GM19452 (cell line): ENCODE data around the gene NBPF20.
A peak's percentile ranks its signal among the peaks of the same experiment; 100 is the strongest.
"Not testable (repeated sequence)": the region's sequence is repeated elsewhere in the genome, so short reads cannot be mapped to it uniquely, and the experiment has no call there.

Source experiments
- ATAC-seq: cut with Tn5 transposase; IDR thresholded peaks from one replicate; pipeline ENCODE4 v1.9.1; 2021; ENCODE audit not compliant: unreplicated experiment

The NBPF20 gene, protein sequence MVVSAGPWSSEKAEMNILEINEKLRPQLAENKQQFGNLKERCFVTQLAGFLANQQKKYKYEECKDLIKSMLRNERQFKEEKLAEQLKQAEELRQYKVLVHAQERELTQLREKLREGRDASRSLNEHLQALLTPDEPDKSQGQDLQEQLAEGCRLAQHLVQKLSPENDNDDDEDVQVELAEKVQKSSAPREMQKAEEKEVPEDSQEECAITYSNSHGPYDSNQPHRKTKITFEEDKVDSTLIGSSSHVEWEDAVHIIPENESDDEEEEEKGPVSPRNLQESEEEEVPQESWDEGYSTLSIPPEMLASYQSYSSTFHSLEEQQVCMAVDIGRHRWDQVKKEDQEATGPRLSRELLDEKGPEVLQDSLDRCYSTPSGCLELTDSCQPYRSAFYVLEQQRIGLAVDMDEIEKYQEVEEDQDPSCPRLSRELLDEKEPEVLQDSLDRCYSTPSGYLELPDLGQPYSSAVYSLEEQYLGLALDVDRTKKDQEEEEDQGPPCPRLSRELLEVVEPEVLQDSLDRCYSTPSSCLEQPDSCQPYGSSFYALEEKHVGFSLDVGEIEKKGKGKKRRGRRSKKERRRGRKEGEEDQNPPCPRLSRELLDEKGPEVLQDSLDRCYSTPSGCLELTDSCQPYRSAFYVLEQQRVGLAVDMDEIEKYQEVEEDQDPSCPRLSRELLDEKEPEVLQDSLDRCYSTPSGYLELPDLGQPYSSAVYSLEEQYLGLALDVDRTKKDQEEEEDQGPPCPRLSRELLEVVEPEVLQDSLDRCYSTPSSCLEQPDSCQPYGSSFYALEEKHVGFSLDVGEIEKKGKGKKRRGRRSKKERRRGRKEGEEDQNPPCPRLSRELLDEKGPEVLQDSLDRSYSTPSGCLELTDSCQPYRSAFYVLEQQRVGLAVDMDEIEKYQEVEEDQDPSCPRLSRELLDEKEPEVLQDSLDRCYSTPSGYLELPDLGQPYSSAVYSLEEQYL (N-terminal part only)

DNA sequence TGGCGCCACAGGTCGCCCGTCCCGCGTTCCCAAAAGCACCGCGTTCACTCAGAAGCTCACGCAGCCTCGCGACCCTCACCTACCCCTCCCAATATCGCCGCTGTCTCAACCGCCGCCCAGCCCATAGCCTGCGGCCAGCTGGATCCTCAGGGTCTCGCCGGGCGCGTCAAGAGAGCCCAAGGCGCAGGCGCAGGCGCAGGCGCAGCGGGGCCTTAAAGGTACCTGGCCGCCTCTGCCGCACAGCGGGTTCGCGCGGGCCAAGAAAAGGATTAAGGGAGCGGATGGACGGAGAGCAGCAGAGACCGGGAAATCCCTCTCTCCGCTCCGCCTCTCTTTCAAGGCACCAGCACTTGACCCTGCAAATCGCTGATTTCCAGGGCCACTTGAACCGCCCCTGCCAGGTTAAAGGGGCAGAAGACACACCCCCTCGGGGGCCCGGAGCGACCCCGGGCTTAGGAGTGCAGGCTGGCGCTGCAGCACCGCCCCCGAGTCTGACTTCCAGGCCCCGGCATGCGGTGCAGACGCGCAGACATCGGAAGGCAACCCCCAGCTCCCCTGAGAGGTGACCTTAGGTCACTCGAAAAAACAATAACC is at the start of gene NBPF20:
NBPF20 (minus strand) TSS at position 168 of the 594 bp plus-strand sequence. CDS start 20,331 bp downstream, outside the sequence.
- peak; percentile 91 for ATAC-seq

DNA sequence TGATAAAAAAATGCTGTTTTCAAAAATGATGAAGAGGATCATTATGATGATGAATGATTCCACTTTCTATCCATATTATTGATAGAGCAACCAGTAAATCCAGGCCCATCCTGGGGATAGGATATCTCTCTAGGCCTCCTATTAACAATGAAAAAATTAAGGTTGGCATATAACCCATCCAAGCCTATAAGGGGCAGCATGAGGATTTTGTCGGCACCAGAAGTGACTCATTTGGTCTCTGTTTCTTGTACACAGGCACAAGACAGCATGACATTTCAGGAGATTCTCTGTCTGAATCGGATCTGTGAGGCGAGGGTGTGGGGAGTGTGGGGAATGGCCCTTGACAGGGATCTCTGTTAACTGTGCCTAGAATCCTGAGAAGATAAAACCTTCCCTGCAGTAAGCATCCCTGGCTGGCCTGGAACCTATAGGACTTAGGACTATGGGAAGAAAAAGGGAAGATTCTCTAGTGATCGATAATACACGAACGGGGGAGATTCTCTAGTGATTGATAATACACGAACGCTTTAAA is 49.5 kb upstream of the NBPF20 start:
- not testable (repeated sequence) for ATAC-seq

DNA sequence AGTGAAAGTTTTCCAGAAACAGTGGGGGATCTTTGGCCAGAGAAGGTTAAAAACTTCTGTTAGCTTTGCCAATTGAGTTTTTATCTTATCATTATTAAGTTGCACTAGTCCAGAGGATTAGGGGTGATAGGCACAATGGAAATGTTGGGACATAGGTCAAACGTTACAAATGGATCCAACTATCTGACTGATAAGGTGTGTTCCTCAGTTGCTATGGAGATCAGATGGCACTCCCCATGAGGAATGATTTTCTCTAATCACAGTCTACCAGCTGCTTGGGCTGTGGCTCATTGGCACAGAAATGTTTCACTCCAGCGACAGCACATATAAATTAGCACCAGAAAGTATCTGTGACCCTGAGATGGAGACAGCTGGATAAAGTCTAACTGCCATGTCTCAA is 47.3 kb upstream of the NBPF20 start:
- not testable (repeated sequence) for ATAC-seq

DNA sequence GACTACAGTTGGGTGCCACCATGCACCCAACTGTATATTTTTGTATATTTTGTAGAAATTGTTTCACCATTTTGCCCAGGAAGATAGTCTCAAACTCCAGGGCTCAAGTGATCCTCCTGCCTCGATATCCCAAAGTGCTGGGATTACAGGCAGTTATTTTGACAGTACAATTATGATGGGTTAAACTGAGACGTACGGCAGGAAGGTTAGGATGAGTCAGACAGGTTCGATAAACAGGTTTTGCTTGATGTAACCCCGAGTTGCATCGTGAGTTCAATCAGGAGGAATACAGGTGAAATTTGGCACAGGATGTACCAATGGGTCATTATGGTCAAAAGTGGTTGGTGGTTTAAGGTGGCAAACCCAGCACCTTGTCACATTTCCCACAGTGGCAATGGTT is 46.0 kb upstream of the NBPF20 start:
- ATAC-seq: not testable (repeated sequence)

DNA sequence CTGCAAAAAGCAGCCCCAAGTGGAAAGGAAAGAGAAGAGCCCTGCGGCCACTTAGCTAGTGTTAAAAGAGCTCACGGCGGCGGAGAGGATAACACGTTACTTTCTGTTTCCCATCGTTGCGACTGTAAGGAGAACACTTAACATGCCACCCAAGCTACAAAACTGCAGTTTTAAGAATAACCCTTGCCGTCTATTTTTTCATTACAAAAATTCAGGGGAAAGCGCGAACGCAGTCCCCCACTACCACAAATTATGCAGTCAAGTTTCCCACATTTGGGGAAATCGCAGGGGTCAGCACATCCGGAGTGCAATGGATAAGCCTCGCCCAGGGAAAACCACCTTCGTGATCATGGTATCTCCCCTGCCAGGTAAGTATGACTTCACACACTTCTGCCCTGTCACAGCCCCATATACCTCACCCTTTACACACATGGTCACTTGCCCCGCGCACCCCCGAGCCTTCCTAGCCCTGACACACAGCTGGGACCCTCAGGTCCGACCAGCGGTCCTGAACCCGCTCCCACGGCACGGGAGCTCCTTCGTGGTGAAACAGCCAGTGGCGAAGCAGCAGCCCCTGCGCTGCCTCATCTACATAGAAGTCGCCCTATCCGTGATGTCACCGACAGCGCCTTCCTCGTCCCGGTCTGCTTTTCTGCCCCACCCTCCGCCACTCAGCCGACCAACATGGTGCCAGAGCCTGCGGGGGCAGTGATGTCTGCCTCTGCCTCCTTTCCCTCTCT is 40.2 kb upstream of the NBPF20 start:
- ATAC-seq: peak; percentile 82

DNA sequence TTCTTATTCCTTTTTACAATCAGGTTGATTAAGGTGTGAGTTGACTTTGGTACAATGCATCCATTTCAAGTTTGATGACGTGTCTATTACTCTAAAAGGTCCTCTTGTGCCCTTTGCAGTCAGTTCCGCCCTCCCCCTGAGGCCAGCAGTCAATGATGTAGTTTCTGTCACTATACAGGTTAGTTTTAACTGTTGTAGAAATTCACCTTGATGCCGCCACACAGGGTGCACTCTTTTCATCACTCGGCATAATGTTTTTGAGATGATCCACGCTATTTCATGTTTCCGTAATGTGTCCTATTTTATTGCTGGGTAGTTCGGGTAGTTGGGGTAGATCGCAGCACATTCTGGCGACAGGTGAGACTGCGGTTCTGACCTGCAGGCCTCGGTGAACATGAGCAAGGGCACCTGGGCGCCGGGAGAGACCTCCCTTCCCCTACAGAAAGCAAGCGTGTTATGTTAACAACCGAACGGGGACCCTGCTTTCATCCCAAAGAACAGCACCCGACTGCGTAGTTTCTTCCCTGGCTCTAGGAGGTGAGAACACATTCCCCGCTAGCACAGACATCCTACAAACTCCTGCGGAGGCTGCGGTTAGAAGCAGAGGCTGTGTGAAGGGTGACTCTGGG is 39.4 kb upstream of the NBPF20 start:
- ATAC-seq: not testable (repeated sequence)

DNA sequence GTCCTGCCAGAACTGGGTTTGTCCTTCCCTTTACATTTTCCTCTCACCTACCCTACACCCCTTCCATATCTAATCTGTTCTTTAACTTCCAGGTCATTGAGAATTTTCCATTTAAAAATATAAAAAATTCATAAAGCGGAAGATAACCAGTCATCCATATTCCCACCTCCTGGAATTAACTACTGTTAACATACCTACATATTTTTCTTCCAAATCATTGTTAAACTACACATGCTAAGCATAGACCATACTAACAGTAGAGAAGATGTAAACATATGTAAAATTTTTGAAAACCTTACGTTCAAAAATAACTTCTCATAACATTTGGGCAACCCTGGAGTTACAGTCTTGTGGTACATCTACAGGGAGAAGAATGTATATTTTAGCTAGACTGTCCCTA is 38.6 kb upstream of the NBPF20 start:
- not testable (repeated sequence) for ATAC-seq

DNA sequence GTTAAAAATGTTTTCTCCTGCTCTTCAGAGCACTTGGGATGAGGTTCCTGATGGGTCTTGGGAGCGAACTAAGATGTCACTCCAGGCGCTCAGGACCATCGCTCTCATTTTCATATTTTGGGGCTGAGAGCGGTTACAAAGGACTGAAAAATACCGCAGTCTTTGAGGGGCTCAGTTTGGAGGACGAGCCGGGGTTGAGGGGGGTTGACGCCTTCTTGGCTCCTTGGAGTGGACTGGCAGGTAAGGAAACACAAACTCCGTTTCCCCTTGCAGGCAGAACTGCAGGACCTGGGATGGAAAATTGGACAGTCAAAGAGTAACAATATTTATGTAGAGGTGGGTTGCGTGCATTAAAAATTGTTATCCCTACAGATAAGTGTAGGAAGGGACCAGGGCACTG is 35.3 kb upstream of the NBPF20 start:
- ATAC-seq: not testable (repeated sequence)

DNA sequence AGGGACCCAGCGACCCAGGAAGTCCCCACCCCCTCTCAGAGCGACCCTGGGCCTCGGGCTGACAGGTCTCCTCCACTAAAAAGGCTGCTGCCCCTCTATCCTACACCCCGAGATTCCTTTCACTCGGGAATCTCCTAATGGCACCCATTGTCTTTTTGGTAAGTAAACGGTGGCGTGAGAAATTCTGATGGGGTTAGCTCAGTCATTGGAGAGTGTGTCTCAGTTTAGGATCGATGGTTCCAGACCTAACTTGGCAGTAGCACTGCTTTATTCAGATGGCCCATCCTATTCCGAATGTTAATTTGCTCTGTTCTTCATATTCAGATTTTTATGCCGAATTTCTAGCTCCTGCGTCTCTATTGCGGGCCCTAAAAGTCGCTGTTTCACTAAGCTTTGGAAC is 34.6 kb upstream of the NBPF20 start:
- ATAC-seq: not testable (repeated sequence)

DNA sequence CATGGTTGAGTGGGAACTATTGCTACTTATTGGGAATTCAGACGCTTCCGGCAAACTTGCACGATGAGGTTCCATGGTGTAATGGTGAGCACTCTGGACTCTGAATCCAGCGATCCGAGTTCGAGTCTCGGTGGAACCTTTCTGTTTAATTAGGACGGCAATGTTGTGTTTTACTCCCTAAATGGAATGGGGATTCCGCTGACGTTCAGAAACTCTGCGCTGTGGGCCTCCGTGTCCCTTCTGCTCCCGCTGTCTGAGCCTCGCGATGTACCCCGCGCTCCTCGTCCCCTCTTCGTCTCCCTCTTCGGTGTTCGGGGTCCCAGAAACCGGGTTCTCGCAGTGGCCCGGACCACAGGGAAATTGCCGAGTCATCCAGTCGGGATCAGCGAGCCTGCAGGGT is 34.2 kb upstream of the NBPF20 start:
- ATAC-seq: not testable (repeated sequence)

DNA sequence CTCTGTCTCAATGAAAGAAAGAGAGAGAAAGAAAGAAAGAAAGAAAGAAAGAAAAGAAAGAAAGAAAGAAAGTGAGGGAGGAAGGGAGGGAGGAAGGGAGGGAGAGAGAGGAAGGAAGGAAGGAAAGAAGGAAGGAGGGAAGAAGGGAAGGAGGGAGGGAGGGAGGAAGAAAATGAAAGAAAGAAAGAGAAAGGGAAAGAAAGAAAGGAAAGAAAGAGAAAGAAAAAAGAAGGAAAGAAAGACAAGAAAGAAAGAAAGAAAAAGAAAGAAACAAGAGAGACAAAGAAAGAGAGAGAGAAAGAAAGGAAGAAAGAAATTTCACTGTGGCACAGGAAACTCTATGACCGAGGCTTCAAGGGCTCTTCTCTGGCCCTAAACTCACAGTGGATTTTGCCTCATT is 33.7 kb upstream of the NBPF20 start:
- ATAC-seq: not testable (repeated sequence)

DNA sequence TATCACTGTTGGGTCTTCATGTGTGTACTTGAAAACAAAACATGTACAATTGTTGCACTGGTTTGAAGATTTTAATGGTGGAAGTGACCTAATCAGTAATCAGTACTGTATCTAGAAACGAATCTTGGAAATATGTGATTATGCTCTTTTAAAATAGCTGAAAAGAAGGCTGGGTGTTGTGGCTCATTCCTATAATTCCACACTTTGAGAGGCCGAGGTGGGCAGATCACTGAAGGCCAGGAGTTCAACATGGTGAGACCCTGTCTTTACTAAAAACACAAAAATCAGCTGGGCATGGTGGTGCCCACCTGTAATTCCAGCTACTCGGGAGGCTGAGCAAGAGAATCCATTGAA is 29.4 kb upstream of the NBPF20 start:
- ATAC-seq: not testable (repeated sequence)

DNA sequence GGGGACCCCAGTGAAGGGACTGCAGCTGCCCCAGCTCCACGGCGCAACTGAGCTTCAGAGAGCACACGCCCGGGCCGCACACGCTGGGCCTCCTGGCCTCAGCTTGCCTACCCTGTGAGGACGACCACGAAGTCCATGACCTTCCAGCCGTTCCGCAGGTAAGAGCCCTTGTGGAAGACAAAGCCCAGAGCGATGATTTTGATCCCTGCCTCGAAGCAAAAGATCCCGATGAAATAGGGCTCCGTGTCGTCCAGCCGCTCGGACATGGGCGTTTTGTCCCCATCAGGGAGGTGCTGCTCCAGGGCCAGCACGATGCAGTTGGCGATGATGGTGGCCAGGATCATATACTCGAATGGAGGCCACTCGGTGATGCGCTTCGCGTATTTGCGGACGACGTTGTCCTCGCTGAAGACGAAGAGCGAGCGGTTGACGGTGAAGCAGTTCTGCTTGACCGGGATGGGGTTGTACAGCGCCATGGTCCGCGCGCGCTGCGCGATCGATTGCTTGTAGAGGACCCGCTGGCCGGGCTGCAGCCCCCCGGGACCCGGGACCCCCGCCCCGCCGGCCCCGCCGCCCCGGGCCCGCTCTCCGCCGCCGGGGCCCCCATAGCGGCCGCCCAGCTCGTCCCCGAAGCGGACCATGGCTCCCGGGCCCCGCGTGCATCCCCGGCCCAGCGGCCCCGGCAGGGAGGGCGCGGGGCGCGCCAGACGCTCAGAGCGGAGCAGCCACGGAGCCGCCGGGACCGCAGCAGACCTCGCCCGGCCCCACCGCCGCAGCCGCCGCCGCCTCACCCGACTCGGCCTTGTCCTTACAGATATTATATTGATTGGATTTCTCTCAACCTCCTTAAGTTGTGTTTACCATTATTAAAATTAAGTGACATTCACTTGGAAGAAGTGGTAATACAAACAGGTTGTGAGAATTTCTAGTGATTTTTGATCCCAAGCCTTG is 28.7 kb upstream of the NBPF20 start:
- ATAC-seq: not testable (repeated sequence)

DNA sequence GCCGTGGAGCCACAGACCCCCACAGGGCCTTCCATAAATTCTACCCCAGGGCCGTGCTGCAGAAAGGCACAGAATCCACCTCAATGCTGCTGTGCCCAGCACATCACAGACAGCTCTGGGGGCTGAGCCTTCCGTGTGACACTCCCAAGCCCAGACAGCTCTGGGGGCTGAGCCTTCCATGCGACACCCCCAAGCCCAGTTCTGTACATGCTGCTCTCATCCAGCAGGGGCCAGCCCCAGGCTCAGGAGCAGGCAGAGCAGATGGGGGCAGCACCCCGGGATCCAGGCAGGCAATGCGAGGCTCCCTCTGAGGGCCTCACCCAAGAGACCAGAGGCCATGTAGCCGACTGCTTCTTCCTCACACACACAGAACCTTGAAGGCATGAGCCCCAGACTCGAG is 27.1 kb upstream of the NBPF20 start:
- not testable (repeated sequence) for ATAC-seq

DNA sequence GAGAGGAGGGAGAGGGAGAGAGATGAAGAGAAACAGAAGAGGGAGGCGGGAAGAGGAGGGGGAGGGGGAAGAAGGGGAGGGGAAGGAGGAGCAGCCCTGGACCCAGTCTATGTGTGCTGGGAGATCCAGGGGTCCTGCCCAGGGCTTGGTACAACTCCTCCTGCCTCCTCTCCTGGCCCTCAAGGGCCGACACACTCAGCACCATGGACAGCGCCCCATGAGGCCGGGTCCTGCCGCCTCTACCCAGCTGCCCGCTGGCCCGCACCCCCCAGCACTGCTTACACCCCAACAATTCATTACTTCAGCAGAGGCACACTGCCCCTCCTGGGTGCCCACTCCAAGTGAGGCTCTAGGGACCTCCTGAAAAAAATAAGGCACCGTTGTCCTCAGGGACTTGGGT is 26.5 kb upstream of the NBPF20 start:
- ATAC-seq: not testable (repeated sequence)

DNA sequence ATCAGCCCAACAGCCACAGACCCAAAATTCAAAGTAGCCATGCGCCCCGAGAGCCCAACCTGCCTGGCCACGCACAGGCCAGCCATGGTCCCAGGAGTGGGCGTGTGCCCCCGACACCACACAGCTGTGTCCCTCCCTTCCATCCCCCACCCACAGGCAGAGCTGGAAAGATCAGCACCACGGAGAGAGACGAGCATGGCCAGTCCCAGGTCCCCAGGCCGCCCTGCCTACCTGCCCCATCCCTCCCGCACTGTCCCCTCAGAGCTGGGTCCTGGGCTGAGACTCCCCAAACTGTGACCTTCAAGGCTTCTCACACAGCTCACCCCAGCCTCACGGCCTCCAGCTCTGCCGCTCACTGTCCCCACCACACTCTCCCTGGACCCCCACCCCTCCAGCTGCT is 19.8 kb upstream of the NBPF20 start:
- not testable (repeated sequence) for ATAC-seq

DNA sequence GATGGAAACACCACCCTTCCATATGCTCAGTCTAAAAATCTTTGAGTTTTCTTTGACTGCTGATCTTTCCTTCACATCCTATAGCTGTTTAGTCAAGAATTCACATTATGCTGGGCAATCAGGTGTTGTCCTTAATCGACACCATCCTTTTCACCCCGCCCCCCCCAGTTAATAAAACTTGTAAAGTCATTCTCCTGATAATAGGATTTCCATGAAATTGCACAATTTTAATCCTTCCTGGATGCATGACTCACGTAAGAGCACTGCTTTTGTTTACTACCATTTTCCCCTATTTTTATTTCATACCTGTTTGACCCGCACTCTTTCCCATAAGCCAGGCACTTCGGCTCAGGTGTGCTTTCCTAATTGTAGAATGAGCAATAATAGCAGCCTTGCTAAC is 16.9 kb upstream of the NBPF20 start:
- ATAC-seq: not testable (repeated sequence)

DNA sequence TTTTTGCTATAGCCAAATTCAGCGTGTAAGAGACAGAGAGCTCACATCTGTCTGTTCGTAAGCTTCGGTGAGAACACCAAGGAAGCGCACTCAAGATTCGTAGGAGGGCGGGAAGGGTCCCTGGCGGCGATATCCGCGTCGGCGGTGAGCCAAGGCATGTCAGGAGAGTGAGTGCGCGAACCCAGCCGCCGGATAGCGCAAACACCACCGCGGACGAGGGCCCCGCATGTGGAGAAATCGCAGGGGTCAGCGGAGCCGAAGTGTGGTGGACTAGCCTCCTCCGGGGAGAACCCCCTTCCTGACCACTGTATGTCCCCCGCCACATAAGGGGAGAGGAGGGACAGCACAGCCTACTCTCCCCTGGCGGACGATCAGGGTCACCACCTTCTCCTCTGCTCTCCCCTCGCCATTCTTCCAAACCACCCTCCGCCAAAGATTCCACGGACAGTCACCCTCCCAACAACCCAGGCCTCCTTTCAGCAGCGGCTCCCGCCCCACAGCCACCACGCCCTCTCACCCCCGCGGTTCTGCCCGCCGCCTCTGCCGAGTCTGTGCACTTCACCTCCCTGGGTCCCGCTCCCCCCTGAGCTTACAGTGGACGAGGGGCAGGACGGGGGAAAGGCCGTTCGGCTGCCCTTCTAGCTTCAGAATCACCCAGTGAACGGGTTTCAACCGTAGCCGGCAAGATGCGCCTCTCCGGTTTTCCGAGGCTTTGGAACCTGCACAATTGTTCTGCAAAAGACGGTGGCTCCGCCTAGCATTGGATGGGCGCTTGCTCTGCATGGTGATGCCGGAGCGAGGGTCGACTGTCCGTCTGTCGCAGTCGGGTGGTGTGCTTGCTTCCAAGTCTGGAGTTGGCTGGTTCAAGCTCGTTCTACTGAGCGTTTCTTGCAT is 6.2 kb upstream of the NBPF20 start:
- not testable (repeated sequence) for ATAC-seq
